CD4-positive, alpha-beta T cell (primary cell): ENCODE results near the gene ACTN1. TPM values are rescaled to one million over a fixed set of nuclear protein-coding genes. Genes with fewer than 3 reads are reported as not detected.

Experiments
- ATAC-seq: fragments of 200-7000 bp; cut with Tn5 transposase; one replicate; pipeline ENCODE4 v1.10.0; 2022; ENCODE audit warnings: mild to moderate bottlenecking; ENCODE audit not compliant: poor library complexity
- CTCF ChIA-PET: fragments of 350-600 bp; sonication (Branson Sonifier 250); formaldehyde crosslinking; loops from one replicate; lab custom pipeline; 2021; ENCODE audit warnings: antibody characterized with exemption, inconsistent platforms; lab: Charles Lee
- POLR2A ChIA-PET: fragments of 350-600 bp; sonication (Branson Sonifier 250); formaldehyde crosslinking; loops from one replicate; lab custom pipeline; 2021; ENCODE audit warnings: antibody characterized with exemption, inconsistent platforms; lab: Charles Lee
- DNase-seq, 14 experiments: peaks; one replicate each; pipeline ENCODE4 v3.0.0-alpha.2; 2013 to 2020; ENCODE audit warnings: mixed read lengths in 2 of 14
- H3K27ac ChIP-seq, 2 donors: one replicate each; pipeline versions ENCODE4 v1.5.1 to v1.7.0; 2013; ENCODE audit warnings: low read length in 2 of 2, low read depth in 1 of 2, mild to moderate bottlenecking in 1 of 2
- H3K27me3 ChIP-seq, 2 experiments: 1 replicate in 1 of 2; 2 replicates in 1 of 2; pipeline versions ENCODE4 v1.6.1 to v1.7.0; 2013; ENCODE audit warnings: low read length in 2 of 2, control low read depth in 1 of 2, mild to moderate bottlenecking in 1 of 2, moderate library complexity in 1 of 2; ENCODE audit not compliant: insufficient read depth in 2 of 2, control insufficient read depth in 1 of 2
- H3K36me3 ChIP-seq: one replicate; pipeline ENCODE4 v1.6.1; 2013; ENCODE audit warnings: low read length, control low read depth; ENCODE audit not compliant: insufficient read depth
- H3K4me1 ChIP-seq: one replicate; pipeline ENCODE4 v1.6.1; 2013; ENCODE audit warnings: low read length, control low read depth; ENCODE audit not compliant: insufficient read depth
- H3K4me3 ChIP-seq: one replicate; pipeline ENCODE4 v1.5.1; 2013; ENCODE audit warnings: mild to moderate bottlenecking, low read length, moderate library complexity
- H3K9me3 ChIP-seq, 2 experiments: 1 replicate in 1 of 2; 2 replicates in 1 of 2; pipeline versions ENCODE4 v1.6.1 to v1.7.0; 2013; ENCODE audit warnings: low read length in 2 of 2, mild to moderate bottlenecking in 2 of 2, control low read depth in 1 of 2, moderate library complexity in 1 of 2; ENCODE audit not compliant: control insufficient read depth in 1 of 2, insufficient read depth in 1 of 2
- H3K27ac Mint-ChIP-seq: one replicate; pipeline ENCODE4 v1.8.0; 2020; ENCODE audit warnings: mixed read lengths
- H3K27me3 Mint-ChIP-seq: one replicate; pipeline ENCODE4 v1.8.0; 2021; ENCODE audit warnings: mixed read lengths
- H3K36me3 Mint-ChIP-seq: one replicate; pipeline ENCODE4 v1.8.0; 2021; ENCODE audit warnings: low read depth, mixed read lengths
- H3K4me1 Mint-ChIP-seq: one replicate; pipeline ENCODE4 v1.8.0; 2021; ENCODE audit warnings: low read depth, mixed read lengths
- H3K4me3 Mint-ChIP-seq: one replicate; pipeline ENCODE4 v1.8.0; 2020; ENCODE audit warnings: mild to moderate bottlenecking, mixed read lengths
- H3K9me3 Mint-ChIP-seq: one replicate; pipeline ENCODE4 v1.8.0; 2020; ENCODE audit warnings: mixed read lengths
- intact Hi-C, 2 experiments: fragments of 100-400 bp; cut with DNase I in 1 of 2; cut with micrococcal nuclease in 1 of 2; formaldehyde crosslinking; loops; one replicate each; pipeline versions ENCODE4 v1.15.1 to v1.9.0; 2023 to 2025; cut with DNase I, micrococcal nuclease
- total RNA-seq, 174 experiments: library from RNA in 2 of 174; stranded (reverse) in 2 of 174; gene quantifications; one replicate each; pipeline ENCODE4 v1.2.3 and lab custom pipeline; 2021 to 2026
- TF ChIP-seq, protein P1 (sequence below): fragments of 200-600 bp; IDR thresholded peaks from one replicate; pipeline ENCODE4 v1.8.0; 2022; ENCODE audit warnings: antibody characterized with exemption, mild to moderate bottlenecking

ACTN1 gene
- total RNA-seq, 2 experiments from 2014 or later, result 128 to 143 TPM

DNA sequence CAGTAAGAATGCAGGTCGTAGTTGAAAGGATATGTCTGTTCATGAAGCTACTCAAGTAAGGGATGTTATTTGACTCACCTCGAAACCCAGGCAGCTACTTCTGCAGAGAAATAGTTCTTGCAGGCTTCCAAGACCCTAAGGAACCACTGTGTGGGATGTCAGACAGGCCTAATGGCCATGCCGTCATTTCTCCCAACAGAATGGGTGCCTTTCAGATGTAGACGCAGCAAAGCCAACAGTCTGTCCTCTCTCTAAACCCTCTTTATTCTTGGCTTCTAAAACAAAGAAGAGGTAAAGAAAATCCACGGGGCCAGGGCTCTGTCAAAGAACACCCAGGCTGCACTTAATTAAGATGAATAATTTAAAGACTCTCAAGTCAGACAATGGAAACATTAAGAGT lies 19.0 kb upstream of the ACTN1 start:
- POLR2A ChIA-PET, result no interaction called here
- H3K9me3 Mint-ChIP-seq, result no peaks in the 10 kb centered on the region
- H3K36me3 Mint-ChIP-seq, result no peaks in the 10 kb centered on the region
- H3K4me3 Mint-ChIP-seq, result no peak overlapping the region
- Histone ChIP-seq H3K27ac (no peak overlapping the region), H3K36me3 (no peaks in the 10 kb centered on the region), H3K27me3 (no peaks in the 10 kb centered on the region), H3K4me3 (no peak overlapping the region), H3K9me3 (no peaks in the 10 kb centered on the region), H3K4me1 (peaks cover 12% of the 10 kb centered on the region)
- H3K27ac Mint-ChIP-seq, result no peak overlapping the region
- intact Hi-C loops, result no loop called here
- peaks cover 12% of the 10 kb centered on the region for H3K4me1 Mint-ChIP-seq
- no peak for ATAC-seq
- no peak for DNase-seq
- no peaks in the 10 kb centered on the region for H3K27me3 Mint-ChIP-seq
- CTCF ChIA-PET, result no interaction called here
- TF ChIP-seq, protein P1, sequence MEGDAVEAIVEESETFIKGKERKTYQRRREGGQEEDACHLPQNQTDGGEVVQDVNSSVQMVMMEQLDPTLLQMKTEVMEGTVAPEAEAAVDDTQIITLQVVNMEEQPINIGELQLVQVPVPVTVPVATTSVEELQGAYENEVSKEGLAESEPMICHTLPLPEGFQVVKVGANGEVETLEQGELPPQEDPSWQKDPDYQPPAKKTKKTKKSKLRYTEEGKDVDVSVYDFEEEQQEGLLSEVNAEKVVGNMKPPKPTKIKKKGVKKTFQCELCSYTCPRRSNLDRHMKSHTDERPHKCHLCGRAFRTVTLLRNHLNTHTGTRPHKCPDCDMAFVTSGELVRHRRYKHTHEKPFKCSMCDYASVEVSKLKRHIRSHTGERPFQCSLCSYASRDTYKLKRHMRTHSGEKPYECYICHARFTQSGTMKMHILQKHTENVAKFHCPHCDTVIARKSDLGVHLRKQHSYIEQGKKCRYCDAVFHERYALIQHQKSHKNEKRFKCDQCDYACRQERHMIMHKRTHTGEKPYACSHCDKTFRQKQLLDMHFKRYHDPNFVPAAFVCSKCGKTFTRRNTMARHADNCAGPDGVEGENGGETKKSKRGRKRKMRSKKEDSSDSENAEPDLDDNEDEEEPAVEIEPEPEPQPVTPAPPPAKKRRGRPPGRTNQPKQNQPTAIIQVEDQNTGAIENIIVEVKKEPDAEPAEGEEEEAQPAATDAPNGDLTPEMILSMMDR, result no peak

DNA sequence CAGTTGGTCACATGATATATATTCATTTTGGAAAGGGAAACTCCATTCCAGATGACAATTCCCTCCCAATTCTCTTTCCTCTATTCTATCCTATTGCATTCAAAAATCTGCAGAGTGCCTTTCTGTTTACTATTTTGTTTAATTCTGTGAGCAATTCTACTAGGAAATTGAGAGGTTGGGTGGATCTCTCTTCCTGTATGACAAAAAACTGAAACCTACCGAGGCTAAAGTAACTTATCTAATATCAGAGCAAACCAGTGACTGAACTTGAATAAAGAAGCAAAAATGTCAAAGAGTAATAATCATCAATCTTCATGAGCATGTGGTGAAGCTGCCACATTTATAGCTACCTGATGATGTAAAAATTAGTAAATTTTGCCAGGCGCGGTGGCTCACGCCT lies 16.6 kb upstream of the ACTN1 start:
- H3K27ac Mint-ChIP-seq, result no peak overlapping the region
- no peaks in the 10 kb centered on the region for H3K27me3 ChIP-seq
- H3K9me3 ChIP-seq, result no peaks in the 10 kb centered on the region
- ChIA-PET CTCF (no interaction called here), POLR2A (no interaction called here)
- TF ChIP-seq, protein P1, result no peak
- H3K4me1 ChIP-seq, result peaks cover 7% of the 10 kb centered on the region
- H3K4me3 Mint-ChIP-seq, result no peak overlapping the region
- intact Hi-C loops, result no loop called here
- H3K27me3 Mint-ChIP-seq, result no peaks in the 10 kb centered on the region
- no peaks in the 10 kb centered on the region for H3K36me3 ChIP-seq
- ATAC-seq (no peak), DNase-seq (no peak)
- H3K4me3 ChIP-seq, result no peak overlapping the region
- H3K4me1 Mint-ChIP-seq, result peaks cover 12% of the 10 kb centered on the region
- no peaks in the 10 kb centered on the region for H3K36me3 Mint-ChIP-seq
- no peak overlapping the region for H3K27ac ChIP-seq
- no peaks in the 10 kb centered on the region for H3K9me3 Mint-ChIP-seq

DNA sequence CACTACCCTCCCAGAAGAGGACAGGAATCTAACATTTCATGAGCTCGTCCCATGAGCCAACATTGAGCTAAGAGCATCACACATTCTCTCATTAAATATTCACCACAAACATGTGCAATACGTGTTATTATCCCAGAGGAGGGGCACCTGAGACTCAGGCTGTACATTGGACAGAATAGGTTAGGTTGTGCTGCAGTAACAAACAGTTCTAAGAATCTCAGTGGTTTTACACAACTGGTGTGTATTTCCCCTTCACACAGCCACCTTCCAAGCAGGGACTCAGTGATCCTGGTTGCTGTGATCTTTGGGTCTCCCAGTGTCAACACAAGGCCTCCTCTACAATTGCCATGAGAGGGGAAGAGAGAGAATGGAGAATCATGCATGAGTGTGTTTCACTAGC lies 15.0 kb upstream of the ACTN1 start:
- H3K27me3 ChIP-seq, result no peaks in the 10 kb centered on the region
- Mint-ChIP-seq H3K36me3 (no peaks in the 10 kb centered on the region), H3K9me3 (no peaks in the 10 kb centered on the region), H3K4me3 (no peak overlapping the region), H3K27ac (no peak overlapping the region), H3K27me3 (no peaks in the 10 kb centered on the region), H3K4me1 (peaks cover 12% of the 10 kb centered on the region)
- H3K9me3 ChIP-seq, result no peaks in the 10 kb centered on the region
- ATAC-seq, result no peak
- no peak overlapping the region for H3K27ac ChIP-seq
- H3K4me3 ChIP-seq, result no peak overlapping the region
- ChIA-PET POLR2A (interaction anchor here (0.6 kb wide), 1 partner anchor 1686 kb away, joined by 4 read pairs; no protein-coding TSS in a partner anchor), CTCF (interaction anchor here (1.5 kb wide), 1 partner anchor 83 kb away, joined by 3 read pairs; no protein-coding TSS in a partner anchor)
- intact Hi-C loops, result no loop called here
- TF ChIP-seq, protein P1, result no peak
- no peaks in the 10 kb centered on the region for H3K36me3 ChIP-seq
- DNase-seq, result no peak
- H3K4me1 ChIP-seq, result peaks cover 7% of the 10 kb centered on the region
